GM21786 (cell line): Measurements from ENCODE around the gene NFATC3.

Experiments used
- ATAC-seq: cut with Tn5 transposase; IDR thresholded peaks from one replicate; pipeline ENCODE4 v1.9.1; 2021; ENCODE audit not compliant: unreplicated experiment

NFATC3 gene

GRCh38 chr16:68229431-68230175, 144.4 kb downstream of the NFATC3 start:
- ATAC-seq = no peak

- ATAC-seq = no peak
These were observed 145.0 kb downstream of the NFATC3 start for GRCh38 chr16:68230176-68230571.

- ATAC-seq = no peak
These were observed 145.8 kb downstream of the NFATC3 start for GRCh38 chr16:68230956-68231355.

GRCh38 chr16:68231384-68232136, 146.4 kb downstream of the NFATC3 start:
- no peak for ATAC-seq

GRCh38 chr16:68232335-68232734, 147.2 kb downstream of the NFATC3 start:
- ATAC-seq = no peak

GRCh38 chr16:68233085-68233834, 148.1 kb downstream of the NFATC3 start:
- no peak for ATAC-seq

GRCh38 chr16:68233835-68234187, 148.6 kb downstream of the NFATC3 start:
- no peak for ATAC-seq

- ATAC-seq = no peak
These were observed 149.3 kb downstream of the NFATC3 start for GRCh38 chr16:68234188-68235107.

- ATAC-seq = no peak
These were observed 150.1 kb downstream of the NFATC3 start for GRCh38 chr16:68235108-68235886.

GRCh38 chr16:68235887-68236136, 150.6 kb downstream of the NFATC3 start, which contains the start of gene ESRP2:
Gene ESRP2 (minus strand): TSS chr16:68236127. CDS start chr16:68236045, 82 bp downstream.
- no peak for ATAC-seq

GRCh38 chr16:68236137-68236825, 151.1 kb downstream of the NFATC3 start:
- ATAC-seq = no peak

- ATAC-seq = no peak
These were observed 151.7 kb downstream of the NFATC3 start for GRCh38 chr16:68236826-68237242.

GRCh38 chr16:68237243-68238028, 152.3 kb downstream of the NFATC3 start:
- peak; percentile 87 for ATAC-seq

- peak; percentile 30 for ATAC-seq
These were observed 152.8 kb downstream of the NFATC3 start for GRCh38 chr16:68238029-68238345.

- ATAC-seq = no peak
These were observed 156.9 kb downstream of the NFATC3 start for GRCh38 chr16:68242085-68242484.

GRCh38 chr16:68242926-68243858, 158.0 kb downstream of the NFATC3 start:
- no peak for ATAC-seq

- ATAC-seq = no peak
These were observed 159.3 kb downstream of the NFATC3 start for GRCh38 chr16:68244481-68244902.
